ENCODE measurements around the gene PSME4. TPM values are rescaled to one million over a fixed set of nuclear protein-coding genes. Genes with fewer than 3 reads are reported as not detected.

PSME4 gene
- total and polyA plus RNA-seq, 2 of the 13 experiments (the other 11 are each of a cell fraction or from before 2014, with no cell fraction given) = 52.1 to 77.8 TPM

DNA sequence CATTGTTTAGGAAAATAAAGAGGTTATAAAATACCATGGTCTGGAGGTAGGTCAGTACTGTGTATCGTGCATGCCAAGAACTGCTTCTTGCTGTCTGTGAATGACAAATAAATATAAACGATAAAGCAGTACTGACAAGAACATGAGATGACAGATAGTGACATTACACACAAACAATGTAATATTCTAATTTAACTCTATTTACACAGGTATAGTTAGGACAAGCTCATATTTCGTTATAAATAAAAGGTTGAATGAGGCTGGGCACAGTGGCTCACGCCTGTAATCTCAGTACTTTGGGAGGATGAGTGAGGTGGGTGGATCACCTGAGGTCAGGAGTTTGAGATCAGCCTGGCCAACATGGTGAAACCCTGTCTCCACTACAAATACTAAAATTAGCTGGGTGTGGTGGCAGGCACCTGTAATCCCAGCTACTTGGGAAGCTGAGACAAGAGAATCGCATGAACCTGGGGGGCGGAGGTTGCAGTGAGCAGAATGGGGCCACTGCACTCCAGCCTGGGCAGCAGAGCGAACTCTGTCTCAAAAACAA is 96.3 kb downstream of the PSME4 start (continued):
- TF ChIP-seq AKNA (CRISPR knock-in tag; IDR thresholded peaks at IDR 0.05; ENCODE audit: borderline replicate concordance) (no peak), HDAC2 (CRISPR knock-in tag; IDR thresholded peaks at IDR 0.05) (no peak)
- TF ChIP-seq, protein P1, sequence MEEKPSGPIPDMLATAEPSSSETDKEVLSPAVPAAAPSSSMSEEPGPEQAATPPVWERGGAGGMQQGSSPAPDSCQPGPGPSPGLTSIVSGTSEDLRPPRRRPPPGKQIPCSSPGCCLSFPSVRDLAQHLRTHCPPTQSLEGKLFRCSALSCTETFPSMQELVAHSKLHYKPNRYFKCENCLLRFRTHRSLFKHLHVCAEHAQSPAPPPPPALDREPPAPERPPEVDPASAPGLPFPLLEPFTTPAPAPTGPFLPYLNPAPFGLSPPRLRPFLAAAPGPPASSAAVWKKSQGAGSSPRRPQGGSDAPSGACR (CRISPR knock-in tag; IDR thresholded peaks at IDR 0.05) = no peak

DNA sequence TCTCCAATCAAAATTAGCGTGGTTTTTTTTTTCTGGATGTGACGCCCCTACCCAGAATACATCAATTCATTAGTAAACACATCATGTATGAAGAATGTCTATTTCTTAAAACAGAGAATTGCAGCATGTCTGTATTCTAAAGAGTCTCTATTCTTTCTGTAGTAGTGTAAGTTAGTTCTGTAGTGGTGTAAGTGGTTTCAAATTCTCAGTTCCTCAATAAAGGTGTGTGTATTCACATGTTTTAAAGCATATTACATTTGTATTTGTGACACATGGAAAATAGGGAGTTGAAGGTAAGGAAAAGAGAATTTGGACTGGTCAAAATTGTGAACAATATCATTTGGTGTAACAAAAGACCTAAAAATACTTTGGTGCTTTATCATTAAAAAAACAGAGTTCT is 103.0 kb downstream of the PSME4 start:
- ChIA-PET POLR2A (interaction anchor here (0.6 kb wide), 1 partner anchor 874 kb away, joined by 3 read pairs; no protein-coding TSS in a partner anchor), CTCF (ENCODE audit: low intra/inter-chr PET ratio, low total read pairs) (no interaction called here)
- Histone ChIP-seq H3K4me3 (replicated peaks in 1 of 3; ENCODE audit: insufficient read depth in 1 of 3, low read depth in 2 of 3, low read length in 3 of 3) (no peak overlapping the region), H3K79me2 (ENCODE audit: insufficient read depth, low read length) (no peaks in the 10 kb centered on the region), H3K9ac (ENCODE audit: insufficient read depth, low read depth, low read length) (no peak overlapping the region), H3K36me3 (replicated peaks in 1 of 2; ENCODE audit: control insufficient read depth in 1 of 2, insufficient read depth in 2 of 2, low read length in 2 of 2) (peaks cover 22 to 44% of the 10 kb centered on the region in 2 experiments), H3K27me3 (ENCODE audit: control insufficient read depth in 1 of 2, insufficient read depth in 2 of 2, low read length in 2 of 2) (no peaks in the 10 kb centered on the region), H3K4me2 (ENCODE audit: low read depth, low read length) (no peak overlapping the region), H4K20me1 (ENCODE audit: insufficient read depth, low read length) (no peaks in the 10 kb centered on the region), H3K9me3 (ENCODE audit: low read length) (no peaks in the 10 kb centered on the region), H3K4me1 (ENCODE audit: insufficient read depth, low read length) (no peaks in the 10 kb centered on the region), H3K27ac (ENCODE audit: extremely low read length, insufficient read depth, low read length) (no peak overlapping the region), H2AFZ (ENCODE audit: low read length) (no peak overlapping the region)
- FAIRE-seq (no peak), DNase-seq (ENCODE audit: low spot score) (no peak), ATAC-seq (no peak)
- no TSS peak for BruUV-seq (replicated peaks)
- in situ Hi-C loops (cut with HindIII; ENCODE audit: extremely low pct_ligation_motif_present, low pct_unique_long_range_greater_than_20kb) = no loop called here
- intact Hi-C loops (cut with micrococcal nuclease; ENCODE audit: unreplicated experiment) = no loop called here
- no peak for TF ChIP-seq POLR2G (IDR thresholded peaks at IDR 0.05; ENCODE audit: low read depth, low read length)
- TF ChIP-seq ARID3A (IDR thresholded peaks at IDR 0.05; ENCODE audit: low read depth, low read length) = no peak
- no peak for TF ChIP-seq HOXA3 (CRISPR knock-in tag; IDR thresholded peaks at IDR 0.05)
- no peak for TF ChIP-seq TBP (CRISPR knock-in tag; IDR thresholded peaks at IDR 0.05)
- WGBS (ENCODE audit: low lambda C conversion rate) = 100% methylated on average over 2 of the region's 2 CpGs

All from HepG2 (cell line).